Spleen (tissue), 7 donors: ENCODE data around the gene EPN3.

Experiments used
- POLR2A ChIP-seq, 3 donors: fragments of 450-650 bp; IDR thresholded peaks; one replicate each; pipeline ENCODE4 v1.5.1; 2017; ENCODE audit warnings: antibody characterized with exemption in 3 of 3, mild to moderate bottlenecking in 1 of 3
- TF ChIP-seq, protein P1 (sequence below), 11 experiments: fragments of 200-600 bp in 7 of 11; fragments of 450-650 bp in 4 of 11; sonication (generic) in 4 of 11; IDR thresholded peaks in 8 of 11; conservative IDR thresholded peaks in 3 of 11; 1 replicate in 7 of 11; 2 replicates in 4 of 11; pipeline versions ENCODE4 v1.4.0 to v1.8.0; 2016 to 2021; ENCODE audit warnings: antibody characterized with exemption in 11 of 11, inconsistent platforms in 4 of 11, mild to moderate bottlenecking in 1 of 11
- donor health status: DM: no; HTN: no; CAD: no; lungs with moderate emphysema.
- donor health status: DM: no; HTN: no; CAD: no.
- donor health status: DM: no; HTN: no; CAD: no.

- TF ChIP-seq, protein P1, sequence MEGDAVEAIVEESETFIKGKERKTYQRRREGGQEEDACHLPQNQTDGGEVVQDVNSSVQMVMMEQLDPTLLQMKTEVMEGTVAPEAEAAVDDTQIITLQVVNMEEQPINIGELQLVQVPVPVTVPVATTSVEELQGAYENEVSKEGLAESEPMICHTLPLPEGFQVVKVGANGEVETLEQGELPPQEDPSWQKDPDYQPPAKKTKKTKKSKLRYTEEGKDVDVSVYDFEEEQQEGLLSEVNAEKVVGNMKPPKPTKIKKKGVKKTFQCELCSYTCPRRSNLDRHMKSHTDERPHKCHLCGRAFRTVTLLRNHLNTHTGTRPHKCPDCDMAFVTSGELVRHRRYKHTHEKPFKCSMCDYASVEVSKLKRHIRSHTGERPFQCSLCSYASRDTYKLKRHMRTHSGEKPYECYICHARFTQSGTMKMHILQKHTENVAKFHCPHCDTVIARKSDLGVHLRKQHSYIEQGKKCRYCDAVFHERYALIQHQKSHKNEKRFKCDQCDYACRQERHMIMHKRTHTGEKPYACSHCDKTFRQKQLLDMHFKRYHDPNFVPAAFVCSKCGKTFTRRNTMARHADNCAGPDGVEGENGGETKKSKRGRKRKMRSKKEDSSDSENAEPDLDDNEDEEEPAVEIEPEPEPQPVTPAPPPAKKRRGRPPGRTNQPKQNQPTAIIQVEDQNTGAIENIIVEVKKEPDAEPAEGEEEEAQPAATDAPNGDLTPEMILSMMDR (IDR thresholded peaks at IDR 0.05 in 8 of 11, conservative IDR thresholded peaks at IDR 0.05 in 3 of 11), result no peak
- TF ChIP-seq POLR2A (IDR thresholded peaks at IDR 0.05), result no peak
These were observed 14.8 kb upstream of the EPN3 start for GRCh38 chr17:50517504-50518383.
